Measurements from ENCODE around the gene APRT.

The APRT gene

DNA sequence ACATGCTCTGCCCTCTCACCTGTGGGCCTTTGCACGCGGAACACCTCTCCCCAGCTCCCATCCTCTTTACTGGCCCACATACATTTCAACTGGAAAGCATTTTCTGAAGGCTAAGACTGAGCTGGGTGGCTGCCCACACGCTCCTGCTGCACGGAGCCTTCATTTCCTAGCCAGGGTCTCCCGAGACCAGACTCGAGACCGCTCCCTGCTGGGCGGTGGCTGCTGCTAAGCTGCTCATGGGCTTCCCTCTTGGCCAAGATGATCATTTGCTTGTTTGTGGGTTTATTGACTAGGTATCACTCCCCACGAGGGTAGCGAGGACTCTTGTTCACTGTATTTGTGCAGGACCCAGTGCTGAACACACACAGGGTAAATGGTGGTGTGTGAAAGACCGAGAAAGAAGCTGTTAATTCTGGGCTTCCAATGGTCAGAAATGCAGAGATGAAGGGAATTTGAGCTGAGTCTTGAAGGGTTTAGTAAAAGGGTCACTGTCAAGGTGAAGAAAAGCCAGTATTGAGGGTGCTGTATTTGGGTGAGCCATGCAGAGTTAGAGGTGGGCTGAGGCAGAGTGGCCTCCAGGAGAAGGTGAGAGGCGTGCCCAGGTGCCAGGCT is 46.1 kb upstream of the APRT start:
- H3K9ac ChIP-seq (ENCODE audit: low read length): peak overlapping the region; percentile 75
- H3K4me2 ChIP-seq (ENCODE audit: low read length): peak overlapping the region; percentile 80
- no peak overlapping the region for H3K27ac ChIP-seq (ENCODE audit: low read depth, low read length, poor library complexity, severe bottlenecking)
- no peaks in the 10 kb centered on the region for H3F3A ChIP-seq (ENCODE audit: insufficient read depth, low read length)
- peak overlapping the region; percentile 85 for H3K4me3 ChIP-seq (ENCODE audit: low read depth, low read length, poor library complexity, severe bottlenecking)
- no peaks in the 10 kb centered on the region for H3K79me2 ChIP-seq (ENCODE audit: insufficient read depth, low read length)
- H4K20me1 ChIP-seq (ENCODE audit: insufficient read depth, low read length): no peaks in the 10 kb centered on the region
- peaks cover 33% of the 10 kb centered on the region for H3K4me1 ChIP-seq (ENCODE audit: insufficient read depth, low read length, severe bottlenecking)
- no peak for TF ChIP-seq EZH2 (IDR thresholded peaks at IDR 0.05; ENCODE audit: borderline replicate concordance, low read length)
- TF ChIP-seq, protein P1, sequence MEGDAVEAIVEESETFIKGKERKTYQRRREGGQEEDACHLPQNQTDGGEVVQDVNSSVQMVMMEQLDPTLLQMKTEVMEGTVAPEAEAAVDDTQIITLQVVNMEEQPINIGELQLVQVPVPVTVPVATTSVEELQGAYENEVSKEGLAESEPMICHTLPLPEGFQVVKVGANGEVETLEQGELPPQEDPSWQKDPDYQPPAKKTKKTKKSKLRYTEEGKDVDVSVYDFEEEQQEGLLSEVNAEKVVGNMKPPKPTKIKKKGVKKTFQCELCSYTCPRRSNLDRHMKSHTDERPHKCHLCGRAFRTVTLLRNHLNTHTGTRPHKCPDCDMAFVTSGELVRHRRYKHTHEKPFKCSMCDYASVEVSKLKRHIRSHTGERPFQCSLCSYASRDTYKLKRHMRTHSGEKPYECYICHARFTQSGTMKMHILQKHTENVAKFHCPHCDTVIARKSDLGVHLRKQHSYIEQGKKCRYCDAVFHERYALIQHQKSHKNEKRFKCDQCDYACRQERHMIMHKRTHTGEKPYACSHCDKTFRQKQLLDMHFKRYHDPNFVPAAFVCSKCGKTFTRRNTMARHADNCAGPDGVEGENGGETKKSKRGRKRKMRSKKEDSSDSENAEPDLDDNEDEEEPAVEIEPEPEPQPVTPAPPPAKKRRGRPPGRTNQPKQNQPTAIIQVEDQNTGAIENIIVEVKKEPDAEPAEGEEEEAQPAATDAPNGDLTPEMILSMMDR (IDR thresholded peaks at IDR 0.05; ENCODE audit: low read length): peak; percentile 70; the same call in 1 of the 2 replicates
- H3K27me3 ChIP-seq (ENCODE audit: insufficient read depth, low read length): no peaks in the 10 kb centered on the region
- H3K36me3 ChIP-seq (ENCODE audit: insufficient read depth, low read length): peaks cover 31% of the 10 kb centered on the region
- H3K9me2 ChIP-seq (ENCODE audit: low read depth, low read length): no peaks in the 10 kb centered on the region
- no peaks in the 10 kb centered on the region for H3K9me3 ChIP-seq (ENCODE audit: low read length)
- H2AFZ ChIP-seq (ENCODE audit: low read length): no peak overlapping the region

DNA sequence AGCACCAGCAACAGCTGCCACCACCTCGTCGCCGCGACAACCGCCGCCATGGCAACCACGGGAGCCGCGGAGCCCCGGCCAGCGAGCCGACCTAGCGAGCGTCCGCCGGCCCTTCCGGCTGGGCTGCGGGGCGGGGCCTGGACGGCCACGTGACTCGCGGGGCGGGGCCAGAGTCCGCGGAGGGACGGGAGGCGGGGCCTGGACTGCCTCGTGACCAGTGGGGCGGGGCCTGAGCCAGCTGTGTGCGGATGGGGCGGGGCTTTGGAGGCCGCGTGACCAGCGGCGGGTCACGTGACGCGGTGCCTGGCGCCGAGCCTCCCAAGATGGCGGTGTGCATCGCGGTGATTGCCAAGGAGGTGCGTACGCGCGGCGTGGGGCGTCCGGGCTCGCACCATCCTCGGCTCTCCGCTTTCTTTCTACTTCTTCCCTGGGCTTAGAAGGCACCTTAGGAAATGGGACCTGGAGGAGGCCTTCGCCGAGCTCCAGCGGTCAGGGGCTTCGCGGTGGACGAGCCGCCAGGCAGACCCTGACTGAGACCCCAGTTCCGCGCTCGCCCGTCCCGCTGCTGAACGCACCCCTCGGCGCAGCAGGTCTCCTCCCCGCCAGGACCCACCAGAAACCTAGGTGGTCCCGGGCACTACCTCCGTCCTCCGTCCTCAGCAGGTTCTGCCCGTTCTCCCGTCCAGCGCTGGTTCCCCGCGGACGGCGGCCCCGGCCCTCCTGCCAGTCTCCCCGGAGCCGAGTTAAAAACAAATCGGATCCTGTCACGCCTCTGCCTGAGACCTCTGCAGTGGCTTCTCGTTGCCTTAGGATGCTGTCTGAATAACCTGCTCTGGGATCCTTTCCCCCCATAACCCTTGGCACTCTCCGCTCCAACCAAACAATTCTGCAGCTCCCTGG is 45.4 kb upstream of the APRT start, which contains the start of the genes GALNS and TRAPPC2L:
Gene GALNS, minus strand, starts transcription at position 120 of the 900 bp plus-strand sequence. Its CDS starts 70 bp downstream, at position 50.
Gene TRAPPC2L, plus strand, starts transcription at position 300 of the 900 bp plus-strand sequence. Its CDS starts 24 bp downstream, at position 324.
- TF ChIP-seq EZH2 (IDR thresholded peaks at IDR 0.05; ENCODE audit: borderline replicate concordance, low read length): no peak
- TF ChIP-seq, protein P1 (IDR thresholded peaks at IDR 0.05; ENCODE audit: low read length): no peak
- no peaks in the 10 kb centered on the region for H4K20me1 ChIP-seq (ENCODE audit: insufficient read depth, low read length)
- no peak within 1 kb of the TSS for H3K27ac ChIP-seq (ENCODE audit: low read depth, low read length, poor library complexity, severe bottlenecking)

DNA sequence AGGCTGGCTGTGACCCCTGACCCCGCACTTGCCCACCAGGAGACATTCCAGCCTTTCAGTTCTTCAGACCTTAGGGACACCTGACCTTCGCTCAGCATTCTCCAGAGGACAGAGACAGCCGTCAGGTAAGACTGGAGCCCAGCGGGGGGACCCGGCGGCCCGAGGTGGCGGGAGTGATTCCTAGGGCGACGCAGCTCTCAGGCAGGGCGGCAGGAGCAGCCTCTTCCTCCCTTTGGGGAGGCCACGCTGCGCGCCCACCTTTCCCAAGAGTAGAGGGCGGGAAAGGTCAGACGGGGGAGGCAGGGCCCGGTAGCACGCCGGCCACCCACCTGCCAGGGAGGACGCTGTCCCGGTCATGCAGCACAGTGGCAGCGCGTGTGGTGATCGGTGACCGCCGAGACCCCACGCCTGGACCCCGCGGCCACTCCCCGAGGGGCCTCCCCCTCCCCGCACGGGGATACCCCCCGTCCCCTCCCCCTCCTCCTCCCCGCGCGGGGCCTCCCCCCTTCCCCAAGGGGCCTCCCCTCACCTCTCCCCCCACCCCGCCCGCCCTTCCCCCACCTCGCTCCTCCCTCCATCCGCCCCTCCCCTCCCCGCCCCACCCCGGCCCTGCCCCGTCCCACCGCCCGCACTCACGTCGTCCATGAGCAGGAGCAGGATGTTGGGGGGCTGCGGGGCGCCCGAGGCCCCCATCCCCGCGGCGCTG is 44.5 kb upstream of the APRT start:
- H3F3A ChIP-seq (ENCODE audit: insufficient read depth, low read length): no peaks in the 10 kb centered on the region
- H3K4me1 ChIP-seq (ENCODE audit: insufficient read depth, low read length, severe bottlenecking): peaks cover 33% of the 10 kb centered on the region
- H2AFZ ChIP-seq (ENCODE audit: low read length): no peak overlapping the region
- H3K4me3 ChIP-seq (ENCODE audit: low read depth, low read length, poor library complexity, severe bottlenecking): peak overlapping the region; percentile 85
- H3K9me2 ChIP-seq (ENCODE audit: low read depth, low read length): no peaks in the 10 kb centered on the region
- no peaks in the 10 kb centered on the region for H3K27me3 ChIP-seq (ENCODE audit: insufficient read depth, low read length)
- H3K9me3 ChIP-seq (ENCODE audit: low read length): no peaks in the 10 kb centered on the region
- H3K36me3 ChIP-seq (ENCODE audit: insufficient read depth, low read length): peaks cover 23% of the 10 kb centered on the region
- no peak for TF ChIP-seq EZH2 (IDR thresholded peaks at IDR 0.05; ENCODE audit: borderline replicate concordance, low read length)
- TF ChIP-seq, protein P1 (IDR thresholded peaks at IDR 0.05; ENCODE audit: low read length): no peak
- H3K9ac ChIP-seq (ENCODE audit: low read length): no peak overlapping the region
- no peaks in the 10 kb centered on the region for H4K20me1 ChIP-seq (ENCODE audit: insufficient read depth, low read length)
- H3K27ac ChIP-seq (ENCODE audit: low read depth, low read length, poor library complexity, severe bottlenecking): no peak overlapping the region
- H3K4me2 ChIP-seq (ENCODE audit: low read length): peak overlapping the region; percentile 39
- H3K79me2 ChIP-seq (ENCODE audit: insufficient read depth, low read length): no peaks in the 10 kb centered on the region

More for the DNA sequence above, 45.4 kb upstream of the APRT start, which contains the start of the genes GALNS and TRAPPC2L:
- peak within 1 kb of the TSS; percentile 85 for H3K4me3 ChIP-seq (ENCODE audit: low read depth, low read length, poor library complexity, severe bottlenecking)
- H3K9ac ChIP-seq (ENCODE audit: low read length): peak within 1 kb of the TSS; percentile 75
- no peaks in the 10 kb centered on the region for H3K79me2 ChIP-seq (ENCODE audit: insufficient read depth, low read length)
- no peak within 1 kb of the TSS for H2AFZ ChIP-seq (ENCODE audit: low read length)
- H3K36me3 ChIP-seq (ENCODE audit: insufficient read depth, low read length): peaks cover 27% of the 10 kb centered on the region
- no peaks in the 10 kb centered on the region for H3K9me2 ChIP-seq (ENCODE audit: low read depth, low read length)
- no peaks in the 10 kb centered on the region for H3F3A ChIP-seq (ENCODE audit: insufficient read depth, low read length)
- H3K27me3 ChIP-seq (ENCODE audit: insufficient read depth, low read length): no peaks in the 10 kb centered on the region
- H3K4me1 ChIP-seq (ENCODE audit: insufficient read depth, low read length, severe bottlenecking): peaks cover 33% of the 10 kb centered on the region
- no peaks in the 10 kb centered on the region for H3K9me3 ChIP-seq (ENCODE audit: low read length)
- peak within 1 kb of the TSS; percentile 80 for H3K4me2 ChIP-seq (ENCODE audit: low read length)

Data from OCI-LY1 (cell line).